GM12878 (cell line): ENCODE measurements around the gene CACYBP. TPM values are rescaled to one million over a fixed set of nuclear protein-coding genes. Genes with fewer than 3 reads are reported as not detected.

Experiments used
- ATF7 ChIP-seq: fragments of 450-650 bp; IDR thresholded peaks from 2 replicates; pipeline ENCODE4 v1.6.1; 2016; ENCODE audit warnings: low read depth, mild to moderate bottlenecking
- BCL3 ChIP-seq: IDR thresholded peaks from 2 replicates; pipeline ENCODE4 v1.6.1; 2011; ENCODE audit warnings: borderline replicate concordance, low read depth, mild to moderate bottlenecking, moderate library complexity, low read length; ENCODE audit not compliant: insufficient read depth, poor library complexity, severe bottlenecking
- BCLAF1 ChIP-seq: fragments of 450-650 bp; IDR thresholded peaks from 2 replicates; pipeline ENCODE4 v1.6.1; 2017; ENCODE audit warnings: antibody characterized with exemption, mild to moderate bottlenecking, moderate library complexity
- EZH2 ChIP-seq: IDR thresholded peaks from 2 replicates; pipeline ENCODE4 v1.6.1; 2012; ENCODE audit warnings: low read depth, mild to moderate bottlenecking, control low read depth, inconsistent platforms, low read length, borderline replicate concordance; ENCODE audit not compliant: control insufficient read depth
- FOS ChIP-seq: IDR thresholded peaks from 3 replicates; pipeline ENCODE4 v1.6.1; 2011; ENCODE audit warnings: borderline replicate concordance; ENCODE audit not compliant: insufficient read length; ENCODE audit errors: extremely low read depth
- FOXK2 ChIP-seq: fragments of 450-650 bp; IDR thresholded peaks from 2 replicates; pipeline ENCODE4 v1.6.1; 2017; ENCODE audit warnings: mild to moderate bottlenecking, moderate library complexity
- JUNB ChIP-seq: IDR thresholded peaks from 2 replicates; pipeline ENCODE4 v1.6.1; 2016; ENCODE audit warnings: antibody characterized with exemption, mild to moderate bottlenecking
- KLF5 ChIP-seq: fragments of 450-650 bp; IDR thresholded peaks from 2 replicates; pipeline ENCODE4 v1.6.1; 2014; ENCODE audit warnings: mild to moderate bottlenecking; ENCODE audit not compliant: partially characterized antibody
- NBN ChIP-seq: fragments of 450-650 bp; IDR thresholded peaks from 2 replicates; pipeline ENCODE4 v1.6.1; 2016
- NFIC ChIP-seq: IDR thresholded peaks from 2 replicates; pipeline ENCODE4 v1.6.1; 2012; ENCODE audit warnings: low read depth, mild to moderate bottlenecking, inconsistent platforms, low read length, moderate library complexity
- POLR2AphosphoS2 ChIP-seq: IDR thresholded peaks from 2 replicates; pipeline ENCODE4 v1.6.1; 2011; ENCODE audit warnings: low read depth, mild to moderate bottlenecking, low read length, improper control_type of control experiment, moderate library complexity
- RB1 ChIP-seq: fragments of 450-650 bp; formaldehyde crosslinking; IDR thresholded peaks from 2 replicates; pipeline ENCODE4 v1.6.1; 2017; ENCODE audit warnings: mild to moderate bottlenecking, borderline replicate concordance
- RFX5 ChIP-seq: IDR thresholded peaks from 2 replicates; pipeline ENCODE4 v1.6.1; 2011; ENCODE audit warnings: low read depth, low read length, improper control_type of control experiment
- TCF3 ChIP-seq: IDR thresholded peaks from 2 replicates; pipeline ENCODE4 v1.6.1; 2012; ENCODE audit warnings: low read depth, mild to moderate bottlenecking, low read length, borderline replicate concordance; ENCODE audit not compliant: insufficient read depth
- polyA plus RNA-seq, 11 experiments: library from polyadenylated mRNA; depleted of rRNA in 4 of 11; unstranded in 6 of 11; stranded (reverse) in 5 of 11; fragments of >200 nt; fragmentation: Nextera tagmentation in 4 of 11; fragmentation: Illumina TruSeq in 1 of 11; extraction: Ambion mirVana in 4 of 11; extraction: Trizol in 1 of 11; gene quantifications; 1 replicate in 1 of 11; 2 replicates in 10 of 11; pipeline versions ENCODE4 v1.2.1 to v1.2.3, GENCODE V29; 2011 to 2016; ENCODE audit warnings: inconsistent platforms in 2 of 11, missing spikeins in 2 of 11, low read depth in 1 of 11
- total RNA-seq, 4 experiments: library from RNA; depleted of rRNA in 3 of 4; stranded (reverse); fragments of >200 nt in 3 of 4; fragmentation: Illumina TruSeq in 1 of 4; extraction: Trizol in 1 of 4; gene quantifications; 2 replicates each; pipeline versions ENCODE4 v1.2.1 to v1.2.3, GENCODE V29; 2013 to 2021
- TF ChIP-seq, protein P1 (sequence below): fragments of 450-650 bp; IDR thresholded peaks from 2 replicates; pipeline ENCODE4 v1.6.1; 2018; ENCODE audit warnings: borderline replicate concordance, mild to moderate bottlenecking; ENCODE audit not compliant: partially characterized antibody
- TF ChIP-seq, protein P2 (sequence below): fragments of 450-650 bp; IDR thresholded peaks from 2 replicates; pipeline ENCODE4 v1.6.1; 2016; ENCODE audit warnings: mild to moderate bottlenecking
- TF ChIP-seq, protein P3 (sequence below): IDR thresholded peaks from 2 replicates; pipeline ENCODE4 v1.6.1; 2012; ENCODE audit warnings: low read depth, low read length, improper control_type of control experiment

CACYBP gene
- total and polyA plus RNA-seq, 10 of the 15 experiments (the other 5 are each of a cell fraction or from before 2014, with no cell fraction given) = 77.7 to 488 (median 218) TPM

- TF ChIP-seq, protein P1, sequence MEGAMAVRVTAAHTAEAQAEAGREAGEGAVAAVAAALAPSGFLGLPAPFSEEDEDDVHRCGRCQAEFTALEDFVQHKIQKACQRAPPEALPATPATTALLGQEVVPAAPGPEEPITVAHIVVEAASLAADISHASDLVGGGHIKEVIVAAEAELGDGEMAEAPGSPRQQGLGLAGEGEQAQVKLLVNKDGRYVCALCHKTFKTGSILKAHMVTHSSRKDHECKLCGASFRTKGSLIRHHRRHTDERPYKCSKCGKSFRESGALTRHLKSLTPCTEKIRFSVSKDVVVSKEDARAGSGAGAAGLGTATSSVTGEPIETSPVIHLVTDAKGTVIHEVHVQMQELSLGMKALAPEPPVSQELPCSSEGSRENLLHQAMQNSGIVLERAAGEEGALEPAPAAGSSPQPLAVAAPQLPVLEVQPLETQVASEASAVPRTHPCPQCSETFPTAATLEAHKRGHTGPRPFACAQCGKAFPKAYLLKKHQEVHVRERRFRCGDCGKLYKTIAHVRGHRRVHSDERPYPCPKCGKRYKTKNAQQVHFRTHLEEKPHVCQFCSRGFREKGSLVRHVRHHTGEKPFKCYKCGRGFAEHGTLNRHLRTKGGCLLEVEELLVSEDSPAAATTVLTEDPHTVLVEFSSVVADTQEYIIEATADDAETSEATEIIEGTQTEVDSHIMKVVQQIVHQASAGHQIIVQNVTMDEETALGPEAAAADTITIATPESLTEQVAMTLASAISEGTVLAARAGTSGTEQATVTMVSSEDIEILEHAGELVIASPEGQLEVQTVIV = peak; percentile 54
- TF ChIP-seq RB1 = peak; percentile 52; the same call in 1 of the 2 replicates
- TF ChIP-seq BCL3 = peak; percentile 45
- TF ChIP-seq BCLAF1 = no peak
- no peak for TF ChIP-seq FOS
- peak; percentile 89; the same call in 1 of the 2 replicates for TF ChIP-seq FOXK2
- TF ChIP-seq, protein P2, sequence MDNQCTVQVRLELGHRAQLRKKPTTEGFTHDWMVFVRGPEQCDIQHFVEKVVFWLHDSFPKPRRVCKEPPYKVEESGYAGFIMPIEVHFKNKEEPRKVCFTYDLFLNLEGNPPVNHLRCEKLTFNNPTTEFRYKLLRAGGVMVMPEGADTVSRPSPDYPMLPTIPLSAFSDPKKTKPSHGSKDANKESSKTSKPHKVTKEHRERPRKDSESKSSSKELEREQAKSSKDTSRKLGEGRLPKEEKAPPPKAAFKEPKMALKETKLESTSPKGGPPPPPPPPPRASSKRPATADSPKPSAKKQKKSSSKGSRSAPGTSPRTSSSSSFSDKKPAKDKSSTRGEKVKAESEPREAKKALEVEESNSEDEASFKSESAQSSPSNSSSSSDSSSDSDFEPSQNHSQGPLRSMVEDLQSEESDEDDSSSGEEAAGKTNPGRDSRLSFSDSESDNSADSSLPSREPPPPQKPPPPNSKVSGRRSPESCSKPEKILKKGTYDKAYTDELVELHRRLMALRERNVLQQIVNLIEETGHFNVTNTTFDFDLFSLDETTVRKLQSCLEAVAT = peak; percentile 83
- TF ChIP-seq TCF3 = peak; percentile 40; the same call in 1 of the 2 replicates
- TF ChIP-seq JUNB = peak; percentile 11; the same call in 1 of the 2 replicates
- peak; percentile 86 for TF ChIP-seq KLF5
- TF ChIP-seq, protein P3, sequence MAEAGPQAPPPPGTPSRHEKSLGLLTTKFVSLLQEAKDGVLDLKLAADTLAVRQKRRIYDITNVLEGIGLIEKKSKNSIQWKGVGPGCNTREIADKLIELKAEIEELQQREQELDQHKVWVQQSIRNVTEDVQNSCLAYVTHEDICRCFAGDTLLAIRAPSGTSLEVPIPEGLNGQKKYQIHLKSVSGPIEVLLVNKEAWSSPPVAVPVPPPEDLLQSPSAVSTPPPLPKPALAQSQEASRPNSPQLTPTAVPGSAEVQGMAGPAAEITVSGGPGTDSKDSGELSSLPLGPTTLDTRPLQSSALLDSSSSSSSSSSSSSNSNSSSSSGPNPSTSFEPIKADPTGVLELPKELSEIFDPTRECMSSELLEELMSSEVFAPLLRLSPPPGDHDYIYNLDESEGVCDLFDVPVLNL = peak; percentile 67
- peak; percentile 80 for TF ChIP-seq POLR2AphosphoS2
- TF ChIP-seq ATF7 = peak; percentile 98
- TF ChIP-seq EZH2 = no peak
- peak; percentile 13; the same call in 1 of the 2 replicates for TF ChIP-seq NFIC
- TF ChIP-seq RFX5 = 0 out of 2 replicates have a peak, but pooled peaks have one; percentile 26
- TF ChIP-seq NBN = peak; percentile 99
Measured at GRCh38 chr1:174999216-174999935, 371 bp upstream of the CACYBP start (continued).
